SK-N-SH (cell line): ENCODE measurements around the gene ADGB.

Experiments
- GABPA ChIP-seq: IDR thresholded peaks from 2 replicates; pipeline ENCODE4 v1.4.0; 2012; ENCODE audit warnings: low read depth, mild to moderate bottlenecking
- GATA2 ChIP-seq: sonication (generic); formaldehyde crosslinking; IDR thresholded peaks from 2 replicates; pipeline ENCODE4 v1.5.0; 2020; ENCODE audit warnings: mild to moderate bottlenecking, missing genetic modification reagents
- JUND ChIP-seq: IDR thresholded peaks from 2 replicates; pipeline ENCODE4 v1.4.0; 2012
- MXI1 ChIP-seq: IDR thresholded peaks from 2 replicates; pipeline ENCODE4 v1.6.1; 2012; ENCODE audit warnings: mild to moderate bottlenecking, low read depth, low read length, improper control_type of control experiment
- REST ChIP-seq: IDR thresholded peaks from 2 replicates; pipeline ENCODE4 v1.6.1; 2012; ENCODE audit warnings: mild to moderate bottlenecking, low read depth, low read length, moderate library complexity
- SMC3 ChIP-seq: IDR thresholded peaks from 2 replicates; pipeline ENCODE4 v1.6.1; 2012; ENCODE audit warnings: low read depth, low read length, improper control_type of control experiment
- TF ChIP-seq, protein P1 (sequence below): fragments of 200-600 bp; sonication (generic); IDR thresholded peaks from 2 replicates; pipeline ENCODE4 v1.6.1; 2017; ENCODE audit warnings: antibody characterized with exemption, mild to moderate bottlenecking, moderate library complexity

DNA sequence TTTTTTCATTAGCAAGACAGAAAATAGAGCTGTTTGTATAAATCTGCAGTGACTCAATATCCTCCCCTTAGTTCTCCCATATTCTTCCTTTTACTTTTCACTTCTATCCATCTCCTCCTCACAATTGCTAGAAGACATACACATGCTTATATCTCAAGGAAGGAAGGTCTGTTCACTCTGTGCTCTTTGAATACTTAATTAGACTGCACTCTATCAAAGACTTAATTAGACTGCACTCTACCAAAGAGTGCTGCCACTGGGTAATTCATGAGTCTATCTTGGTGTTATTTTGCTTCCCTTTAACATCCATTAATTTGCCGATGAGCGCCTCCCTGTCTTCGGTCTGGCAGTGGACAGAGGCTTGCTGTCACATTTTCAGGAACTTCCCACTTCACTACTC, 241.9 kb downstream of the ADGB start:
- TF ChIP-seq, protein P1, sequence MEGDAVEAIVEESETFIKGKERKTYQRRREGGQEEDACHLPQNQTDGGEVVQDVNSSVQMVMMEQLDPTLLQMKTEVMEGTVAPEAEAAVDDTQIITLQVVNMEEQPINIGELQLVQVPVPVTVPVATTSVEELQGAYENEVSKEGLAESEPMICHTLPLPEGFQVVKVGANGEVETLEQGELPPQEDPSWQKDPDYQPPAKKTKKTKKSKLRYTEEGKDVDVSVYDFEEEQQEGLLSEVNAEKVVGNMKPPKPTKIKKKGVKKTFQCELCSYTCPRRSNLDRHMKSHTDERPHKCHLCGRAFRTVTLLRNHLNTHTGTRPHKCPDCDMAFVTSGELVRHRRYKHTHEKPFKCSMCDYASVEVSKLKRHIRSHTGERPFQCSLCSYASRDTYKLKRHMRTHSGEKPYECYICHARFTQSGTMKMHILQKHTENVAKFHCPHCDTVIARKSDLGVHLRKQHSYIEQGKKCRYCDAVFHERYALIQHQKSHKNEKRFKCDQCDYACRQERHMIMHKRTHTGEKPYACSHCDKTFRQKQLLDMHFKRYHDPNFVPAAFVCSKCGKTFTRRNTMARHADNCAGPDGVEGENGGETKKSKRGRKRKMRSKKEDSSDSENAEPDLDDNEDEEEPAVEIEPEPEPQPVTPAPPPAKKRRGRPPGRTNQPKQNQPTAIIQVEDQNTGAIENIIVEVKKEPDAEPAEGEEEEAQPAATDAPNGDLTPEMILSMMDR: no peak
- TF ChIP-seq JUND (no peak), GABPA (no peak), MXI1 (no peak), SMC3 (no peak), REST (no peak), GATA2 (CRISPR knock-in tag) (no peak)
